Tibial nerve (tissue), 4 donors: ENCODE data around the gene EFEMP2. TPM values are rescaled to one million over a fixed set of nuclear protein-coding genes. Genes with fewer than 3 reads are reported as not detected.

Experiments used
- DNase-seq, 2 donors: peaks; one replicate each; pipeline ENCODE4 v3.0.0-alpha.2; 2019; ENCODE audit warnings: low spot score in 2 of 2
- H3K27ac ChIP-seq, 4 donors: fragments of 200-600 bp; sonication (generic) in 3 of 4; one replicate each; pipeline ENCODE4 v1.5.1; 2017 to 2019; ENCODE audit warnings: mild to moderate bottlenecking in 1 of 4
- H3K27me3 ChIP-seq, 2 donors: fragments of 200-600 bp; sonication (generic) in 1 of 2; one replicate each; pipeline versions ENCODE4 v1.5.1 to v1.6.0; 2017 to 2019
- H3K36me3 ChIP-seq, 3 donors: fragments of 200-600 bp; sonication (generic); one replicate each; pipeline ENCODE4 v1.5.1; 2018 to 2019
- H3K4me1 ChIP-seq, 4 donors: fragments of 200-600 bp; sonication (generic) in 3 of 4; one replicate each; pipeline ENCODE4 v1.5.1; 2017 to 2019
- H3K4me3 ChIP-seq, 4 donors: fragments of 200-600 bp; sonication (generic) in 3 of 4; one replicate each; pipeline ENCODE4 v1.5.1; 2017 to 2019; ENCODE audit warnings: mild to moderate bottlenecking in 1 of 4, moderate library complexity in 1 of 4
- H3K9me3 ChIP-seq, 4 donors: fragments of 200-600 bp; sonication (generic) in 3 of 4; one replicate each; pipeline ENCODE4 v1.5.1; 2017 to 2019
- EP300 ChIP-seq, 2 donors: sonication (generic); formaldehyde crosslinking; IDR thresholded peaks; one replicate each; pipeline ENCODE4 v1.6.1; 2017; ENCODE audit warnings: antibody characterized with exemption in 2 of 2, mild to moderate bottlenecking in 1 of 2
- POLR2A ChIP-seq, 2 donors: fragments of 450-650 bp; IDR thresholded peaks; one replicate each; pipeline ENCODE4 v1.6.1; 2017; ENCODE audit warnings: antibody characterized with exemption in 2 of 2, mild to moderate bottlenecking in 2 of 2, moderate library complexity in 2 of 2
- WGBS, 2 donors: methylation state at CpG; one replicate each; pipeline ENCODE4 v1.1.5; 2018; 5-methylcytosine and 5-hydroxymethylcytosine counted together
- total RNA-seq, 4 donors: library from RNA; depleted of rRNA; stranded (reverse); fragments of >200 nt; gene quantifications; one replicate each; pipeline ENCODE4 v1.1.0, GENCODE V29; 2016
- TF ChIP-seq, protein P1 (sequence below), 5 experiments: fragments of 200-600 bp in 3 of 5; fragments of 450-650 bp in 2 of 5; sonication (generic) in 3 of 5; IDR thresholded peaks; one replicate each; pipeline ENCODE4 v1.5.1; 2016 to 2019; ENCODE audit warnings: antibody characterized with exemption in 5 of 5, mild to moderate bottlenecking in 3 of 5, moderate library complexity in 2 of 5

Gene EFEMP2
- total RNA-seq, 4 donors from 2014 or later, result 59.2 to 92.7 (median 82.0) TPM

DNA sequence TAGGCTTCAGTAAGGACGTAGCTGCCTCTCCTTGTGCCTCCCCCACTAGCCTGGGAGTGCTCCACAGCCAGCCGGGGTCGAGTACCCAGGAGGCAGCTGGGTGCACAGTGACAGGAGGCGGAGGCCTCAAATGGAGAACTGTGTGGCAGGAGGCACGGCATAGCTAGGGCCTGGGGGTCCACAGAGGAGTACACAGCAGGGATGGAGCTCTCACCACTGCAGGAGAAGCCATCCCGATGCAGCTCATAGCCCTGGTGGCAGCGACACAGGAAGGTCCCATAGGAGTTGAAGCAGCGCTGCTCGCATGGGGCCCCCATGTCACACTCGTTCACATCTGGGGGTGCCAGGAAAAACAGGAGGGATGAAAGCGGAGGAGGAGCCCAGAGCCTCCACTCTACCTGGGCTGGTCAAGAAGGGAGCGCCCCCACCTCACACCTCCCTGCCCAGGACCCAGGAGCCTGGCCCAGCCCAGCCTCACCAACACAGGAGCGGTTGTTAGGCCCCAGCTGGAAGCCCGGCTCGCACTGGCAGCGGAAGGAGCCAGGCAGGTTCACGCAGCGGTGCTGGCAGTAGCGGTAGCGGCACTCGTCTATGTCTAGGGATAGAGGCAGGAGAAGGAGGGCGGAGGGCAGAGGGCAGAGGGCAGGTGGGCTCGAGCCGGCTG is 2.8 kb downstream of the EFEMP2 start:
- DNase-seq, result no peak
- Histone ChIP-seq H3K9me3 (no peaks in the 10 kb centered on the region), H3K4me3 (no peak overlapping the region), H3K4me1 (peaks cover 0 to 46% (median 12%) of the 10 kb centered on the region in 4 donors), H3K36me3 (peaks cover 0 to 61% (median 12%) of the 10 kb centered on the region in 3 donors), H3K27ac (peak overlapping the region in 1 of 4 donors; percentile 9), H3K27me3 (no peaks in the 10 kb centered on the region)
- TF ChIP-seq POLR2A (IDR thresholded peaks at IDR 0.05) (no peak), EP300 (IDR thresholded peaks at IDR 0.05) (no peak)
- TF ChIP-seq, protein P1, sequence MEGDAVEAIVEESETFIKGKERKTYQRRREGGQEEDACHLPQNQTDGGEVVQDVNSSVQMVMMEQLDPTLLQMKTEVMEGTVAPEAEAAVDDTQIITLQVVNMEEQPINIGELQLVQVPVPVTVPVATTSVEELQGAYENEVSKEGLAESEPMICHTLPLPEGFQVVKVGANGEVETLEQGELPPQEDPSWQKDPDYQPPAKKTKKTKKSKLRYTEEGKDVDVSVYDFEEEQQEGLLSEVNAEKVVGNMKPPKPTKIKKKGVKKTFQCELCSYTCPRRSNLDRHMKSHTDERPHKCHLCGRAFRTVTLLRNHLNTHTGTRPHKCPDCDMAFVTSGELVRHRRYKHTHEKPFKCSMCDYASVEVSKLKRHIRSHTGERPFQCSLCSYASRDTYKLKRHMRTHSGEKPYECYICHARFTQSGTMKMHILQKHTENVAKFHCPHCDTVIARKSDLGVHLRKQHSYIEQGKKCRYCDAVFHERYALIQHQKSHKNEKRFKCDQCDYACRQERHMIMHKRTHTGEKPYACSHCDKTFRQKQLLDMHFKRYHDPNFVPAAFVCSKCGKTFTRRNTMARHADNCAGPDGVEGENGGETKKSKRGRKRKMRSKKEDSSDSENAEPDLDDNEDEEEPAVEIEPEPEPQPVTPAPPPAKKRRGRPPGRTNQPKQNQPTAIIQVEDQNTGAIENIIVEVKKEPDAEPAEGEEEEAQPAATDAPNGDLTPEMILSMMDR (IDR thresholded peaks at IDR 0.05), result no peak
- WGBS, 2 donors, result 74 to 81% methylated on average over 22 to 24 of the region's 24 CpGs

DNA sequence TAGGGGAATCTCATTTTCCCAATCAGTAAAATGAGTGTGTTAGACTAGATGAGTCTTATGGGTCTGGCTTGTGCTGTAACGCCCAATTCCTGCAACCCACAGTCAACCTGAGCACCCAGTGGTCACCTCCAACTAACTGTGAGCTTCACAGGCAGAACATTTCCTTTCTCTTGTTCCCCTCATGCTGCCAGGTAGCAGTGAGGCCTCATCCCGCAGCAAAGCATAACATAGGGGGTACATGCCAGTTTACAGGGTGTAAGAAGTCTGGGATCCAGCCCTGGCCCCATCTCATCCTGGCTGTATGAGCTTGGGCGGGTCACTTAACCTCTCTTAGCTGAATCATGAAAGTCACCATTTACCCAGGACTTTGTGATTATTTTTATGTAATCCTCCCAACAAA is 3.7 kb downstream of the EFEMP2 start:
- DNase-seq, result no peak
- WGBS, 2 donors, result 84 to 97% methylated on average over 3 of the region's 3 CpGs
- TF ChIP-seq POLR2A (IDR thresholded peaks at IDR 0.05), result no peak
- H3K4me1 ChIP-seq, result peaks cover 0 to 43% (median 10%) of the 10 kb centered on the region in 4 donors
- H3K36me3 ChIP-seq, result peaks cover 0 to 70% (median 21%) of the 10 kb centered on the region in 3 donors
- H3K27ac ChIP-seq, result no peak overlapping the region
- no peaks in the 10 kb centered on the region for H3K9me3 ChIP-seq
- no peaks in the 10 kb centered on the region for H3K27me3 ChIP-seq
- no peak overlapping the region for H3K4me3 ChIP-seq

DNA sequence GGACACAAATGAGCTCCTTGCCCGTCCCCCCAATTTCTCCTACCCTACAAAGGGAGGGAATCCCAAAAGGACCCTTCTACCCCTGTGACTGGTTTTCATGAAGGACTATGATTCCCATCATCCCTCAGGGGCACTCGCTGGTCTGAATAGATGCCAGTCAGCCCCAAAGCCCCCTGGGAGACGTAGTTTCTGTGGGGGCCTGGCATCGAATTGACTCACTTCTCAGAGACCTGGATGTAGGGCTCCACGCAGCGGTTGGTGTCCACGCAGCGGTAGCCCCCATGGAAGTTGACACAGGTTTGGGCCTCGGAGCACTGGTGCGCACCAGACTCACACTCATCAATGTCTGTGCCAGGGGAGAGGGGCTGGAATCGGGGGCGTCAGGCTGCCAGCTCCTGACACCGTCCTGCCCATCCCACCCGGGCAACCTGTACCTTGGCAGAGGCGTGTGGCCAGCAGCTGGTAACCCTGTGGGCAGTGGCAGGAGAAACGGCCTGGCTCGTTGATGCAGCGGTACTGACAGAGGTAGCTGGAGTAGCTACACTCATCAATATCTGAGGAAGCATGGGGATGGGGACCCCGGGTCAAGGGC is 4.4 kb downstream of the EFEMP2 start:
- H3K4me3 ChIP-seq, result no peak overlapping the region
- H3K4me1 ChIP-seq, result peaks cover 0 to 40% (median 7%) of the 10 kb centered on the region in 4 donors
- 81% methylated on average over 17 to 19 of the region's 19 CpGs for WGBS, 2 donors
- peaks cover 0 to 77% (median 23%) of the 10 kb centered on the region in 3 donors for H3K36me3 ChIP-seq
- H3K27ac ChIP-seq, result no peak overlapping the region
- no peaks in the 10 kb centered on the region for H3K27me3 ChIP-seq
- DNase-seq, result no peak
- no peak for TF ChIP-seq POLR2A (IDR thresholded peaks at IDR 0.05)
- TF ChIP-seq EP300 (IDR thresholded peaks at IDR 0.05), result no peak
- TF ChIP-seq, protein P1 (IDR thresholded peaks at IDR 0.05), result no peak
- no peaks in the 10 kb centered on the region for H3K9me3 ChIP-seq

DNA sequence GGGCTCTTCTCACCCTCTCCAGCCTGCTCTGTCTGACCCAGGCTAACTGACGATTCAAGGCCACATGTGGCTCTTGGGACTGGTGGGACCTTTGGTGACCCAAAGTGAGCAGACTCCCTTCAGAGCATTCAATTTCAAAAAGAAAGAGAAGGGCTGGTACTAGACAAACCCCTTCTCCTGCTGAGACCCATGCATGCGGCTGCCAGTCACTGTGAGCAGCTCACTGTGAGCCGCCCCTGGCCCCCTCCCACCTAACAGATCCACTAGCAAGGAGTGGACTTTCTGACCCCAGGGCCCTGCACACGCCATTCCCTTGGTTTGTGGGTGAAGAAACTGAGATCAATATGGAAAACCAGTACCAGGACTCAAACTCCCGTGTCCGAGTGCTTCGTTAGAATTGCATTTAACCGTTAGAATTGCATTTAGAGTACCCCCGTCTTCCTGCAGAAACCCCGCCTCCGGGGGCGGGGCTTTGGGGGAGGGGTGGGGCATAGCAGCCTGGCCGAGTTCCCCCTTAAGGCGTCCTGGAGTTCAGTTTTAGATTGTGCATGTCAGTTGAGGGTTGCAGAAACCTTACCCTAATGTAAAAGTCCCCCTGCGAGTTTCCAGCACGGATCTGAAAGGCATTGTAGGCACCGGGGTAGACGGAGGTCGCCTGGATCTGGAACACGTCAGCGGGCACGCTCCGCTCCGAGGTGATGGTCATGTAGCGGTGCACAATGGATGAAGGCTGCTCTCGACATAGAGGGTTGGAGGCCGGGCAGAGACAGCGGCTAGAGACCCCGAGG is 5.1 kb downstream of the EFEMP2 start:
- no peak overlapping the region for H3K4me3 ChIP-seq
- 55 to 56% methylated on average over 29 of the region's 29 CpGs for WGBS, 2 donors
- no peak overlapping the region for H3K27ac ChIP-seq
- no peaks in the 10 kb centered on the region for H3K27me3 ChIP-seq
- H3K4me1 ChIP-seq, result peaks cover 0 to 42% (median 7%) of the 10 kb centered on the region in 4 donors
- peaks cover 0 to 84% (median 24%) of the 10 kb centered on the region in 3 donors for H3K36me3 ChIP-seq
- DNase-seq, result no peak
- no peaks in the 10 kb centered on the region for H3K9me3 ChIP-seq
- TF ChIP-seq EP300 (IDR thresholded peaks at IDR 0.05) (no peak), POLR2A (IDR thresholded peaks at IDR 0.05) (no peak)
- TF ChIP-seq, protein P1 (IDR thresholded peaks at IDR 0.05), result no peak

DNA sequence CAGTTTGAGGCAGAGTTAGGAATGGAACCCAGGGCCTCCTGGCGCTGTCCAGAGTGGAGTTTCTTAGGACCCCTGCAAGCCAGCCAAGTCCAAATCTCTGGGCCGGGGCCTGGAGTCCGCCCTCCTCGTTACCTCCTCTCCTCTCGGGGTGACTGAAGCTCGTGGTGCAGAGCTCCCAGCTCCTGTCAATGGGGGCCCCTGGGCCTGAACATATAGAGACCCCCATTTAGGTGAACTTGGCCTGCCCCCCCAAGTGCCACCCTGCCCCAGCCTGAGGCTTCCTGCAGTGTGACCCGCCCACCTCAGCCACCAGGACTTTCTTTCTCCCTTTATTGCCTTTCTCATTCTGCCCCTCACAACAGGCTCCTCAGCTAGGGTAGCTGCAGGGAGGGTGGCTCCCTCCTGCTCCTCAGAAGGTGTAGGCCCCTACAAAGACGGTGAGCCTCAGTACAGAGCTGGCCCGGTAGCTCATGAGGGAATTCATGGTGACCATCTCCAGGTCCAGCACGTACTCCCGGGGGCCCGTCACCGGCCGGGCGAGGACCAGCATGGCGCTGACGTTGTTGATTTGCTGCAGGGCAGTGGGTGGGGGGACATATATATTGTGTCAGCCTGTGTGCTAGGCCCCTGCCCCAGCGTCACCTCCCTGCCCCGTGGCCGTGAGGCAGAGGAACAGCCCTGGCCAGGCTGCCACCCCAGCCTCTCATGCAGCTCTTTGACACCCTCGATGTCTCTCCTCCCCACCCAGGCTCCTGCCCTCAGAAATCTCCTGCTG is 5.9 kb downstream of the EFEMP2 start:
- 77 to 78% methylated on average over 18 to 20 of the region's 21 CpGs for WGBS, 2 donors
- no peak for DNase-seq
- peaks cover 0 to 92% (median 30%) of the 10 kb centered on the region in 3 donors for H3K36me3 ChIP-seq
- no peak overlapping the region for H3K4me3 ChIP-seq
- no peaks in the 10 kb centered on the region for H3K9me3 ChIP-seq
- no peaks in the 10 kb centered on the region for H3K27me3 ChIP-seq
- H3K4me1 ChIP-seq, result peaks cover 0 to 43% (median 8%) of the 10 kb centered on the region in 4 donors
- no peak overlapping the region for H3K27ac ChIP-seq
- no peak for TF ChIP-seq POLR2A (IDR thresholded peaks at IDR 0.05)
